Loucy (cell line): ENCODE results near the gene RARB.

Experiments used
- EZH2phosphoT487 ChIP-seq: fragments of 200-600 bp; IDR thresholded peaks from 2 replicates; pipeline ENCODE4 v1.6.1; 2018; ENCODE audit warnings: antibody characterized with exemption, mild to moderate bottlenecking, moderate library complexity, borderline replicate concordance
- TF ChIP-seq, protein P1 (sequence below): fragments of 200-600 bp; sonication (generic); conservative IDR thresholded peaks from 2 replicates; pipeline ENCODE4 v1.5.1; 2014; ENCODE audit warnings: mild to moderate bottlenecking, antibody characterized with exemption, low read length

DNA sequence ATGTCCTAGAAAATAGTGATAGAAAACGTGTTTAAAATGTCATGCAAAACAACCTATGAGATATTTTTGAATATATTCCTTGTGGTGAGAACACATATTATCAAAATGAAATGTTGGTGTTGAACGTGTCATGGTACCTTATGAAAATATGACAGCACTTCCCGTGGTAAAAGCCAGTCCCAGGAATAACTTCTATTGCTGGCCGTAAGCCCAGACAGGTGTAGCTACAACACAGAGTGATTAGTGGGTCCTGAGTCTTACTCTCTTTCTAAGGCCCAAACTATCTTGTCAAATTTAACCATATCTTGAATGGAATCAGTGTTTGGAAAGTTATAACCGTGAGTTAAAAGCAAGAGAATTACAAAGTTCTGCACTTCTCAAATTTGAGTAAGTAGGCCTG is 24.1 kb downstream of the RARB start:
- TF ChIP-seq, protein P1, sequence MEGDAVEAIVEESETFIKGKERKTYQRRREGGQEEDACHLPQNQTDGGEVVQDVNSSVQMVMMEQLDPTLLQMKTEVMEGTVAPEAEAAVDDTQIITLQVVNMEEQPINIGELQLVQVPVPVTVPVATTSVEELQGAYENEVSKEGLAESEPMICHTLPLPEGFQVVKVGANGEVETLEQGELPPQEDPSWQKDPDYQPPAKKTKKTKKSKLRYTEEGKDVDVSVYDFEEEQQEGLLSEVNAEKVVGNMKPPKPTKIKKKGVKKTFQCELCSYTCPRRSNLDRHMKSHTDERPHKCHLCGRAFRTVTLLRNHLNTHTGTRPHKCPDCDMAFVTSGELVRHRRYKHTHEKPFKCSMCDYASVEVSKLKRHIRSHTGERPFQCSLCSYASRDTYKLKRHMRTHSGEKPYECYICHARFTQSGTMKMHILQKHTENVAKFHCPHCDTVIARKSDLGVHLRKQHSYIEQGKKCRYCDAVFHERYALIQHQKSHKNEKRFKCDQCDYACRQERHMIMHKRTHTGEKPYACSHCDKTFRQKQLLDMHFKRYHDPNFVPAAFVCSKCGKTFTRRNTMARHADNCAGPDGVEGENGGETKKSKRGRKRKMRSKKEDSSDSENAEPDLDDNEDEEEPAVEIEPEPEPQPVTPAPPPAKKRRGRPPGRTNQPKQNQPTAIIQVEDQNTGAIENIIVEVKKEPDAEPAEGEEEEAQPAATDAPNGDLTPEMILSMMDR = no peak
- no peak for TF ChIP-seq EZH2phosphoT487
